Activated naive CD4-positive, alpha-beta T cell treated with anti-CD3 and anti-CD28 coated beads, Interleukin-2, amount 50 U/mL, for 16 hours (primary cell): ENCODE measurements around the gene MTCL1.

Experiments
- DNase-seq: peaks from one replicate; pipeline ENCODE4 v3.0.0-alpha.2; 2020

Gene MTCL1

DNA sequence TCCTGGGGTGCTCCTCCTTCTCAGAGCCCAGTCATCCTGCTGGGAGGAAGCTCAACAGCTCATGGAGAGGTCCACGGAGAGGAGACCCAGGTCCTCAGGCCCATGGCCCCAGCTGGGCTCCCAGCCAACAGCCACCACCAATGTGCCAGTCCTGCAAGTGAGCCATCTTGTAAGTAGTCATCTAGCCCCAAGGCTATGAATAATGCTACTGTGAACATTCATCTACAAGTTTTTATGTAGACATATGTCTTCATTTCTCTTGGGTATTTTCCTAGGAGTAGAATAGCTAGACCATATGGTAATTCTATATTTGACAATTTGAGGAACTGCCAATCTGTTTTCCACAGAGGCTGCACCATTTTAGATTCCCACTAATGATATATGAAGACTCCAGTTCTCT is 166.1 kb downstream of the MTCL1 start:
- DNase-seq, result no peak

DNA sequence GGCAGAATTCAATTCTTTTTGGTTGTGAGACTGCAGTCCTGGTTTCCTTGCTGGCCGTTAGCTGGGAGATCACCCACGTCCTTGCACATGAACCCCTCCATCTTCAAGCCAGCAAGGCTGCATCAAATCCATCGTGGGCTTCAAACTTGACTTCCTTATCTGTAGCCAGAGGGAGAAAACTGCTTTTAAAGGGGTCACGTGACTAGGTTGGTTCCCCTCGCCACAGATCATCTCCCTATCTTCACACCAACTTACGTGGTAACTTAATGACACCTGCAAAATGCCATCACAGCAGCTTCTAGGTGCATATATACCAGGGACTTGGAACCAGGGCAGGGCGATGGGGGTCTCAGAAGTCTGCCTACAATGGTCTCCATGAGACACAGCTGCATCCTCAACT is 169.5 kb downstream of the MTCL1 start:
- no peak for DNase-seq

DNA sequence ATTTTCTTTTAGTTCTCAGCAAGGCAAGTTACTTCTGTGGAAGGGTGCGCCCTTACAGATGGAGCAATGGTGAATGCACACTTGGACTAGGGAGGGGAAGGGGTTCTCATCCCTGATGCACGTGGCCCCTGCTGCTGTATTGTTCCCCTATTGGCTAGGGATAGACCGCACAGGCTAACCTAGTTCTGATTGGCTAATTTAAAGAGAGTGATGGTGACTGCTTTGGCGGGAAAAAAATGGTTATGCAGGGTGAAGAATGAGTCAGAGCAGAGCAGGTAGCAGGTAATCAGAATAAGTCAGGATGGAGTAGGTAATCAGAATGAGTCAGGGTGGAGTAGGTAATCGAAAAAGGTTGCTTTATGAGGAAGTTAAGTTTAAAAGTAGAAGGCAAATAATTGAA is 171.5 kb downstream of the MTCL1 start:
- no peak for DNase-seq

DNA sequence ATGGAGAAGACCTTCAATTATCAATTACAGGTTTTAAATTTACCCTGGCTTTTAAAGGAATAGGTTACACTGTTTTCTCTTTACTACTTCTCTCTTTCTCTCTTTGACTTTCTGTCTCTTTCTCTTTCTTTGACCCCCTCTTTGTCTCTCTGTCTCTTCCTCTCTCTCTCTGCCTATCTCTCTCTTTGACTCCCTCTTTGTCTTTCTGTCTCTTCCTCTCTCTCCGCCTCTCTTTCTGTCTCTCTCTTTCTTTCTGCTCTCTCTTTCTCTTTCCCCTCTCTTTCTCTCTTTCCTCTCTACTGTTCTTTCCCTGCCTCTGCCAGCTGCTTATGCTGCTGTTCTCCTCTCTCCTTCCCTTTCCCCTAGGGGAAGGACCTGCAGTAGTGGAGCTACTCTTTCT is 175.7 kb downstream of the MTCL1 start:
- no peak for DNase-seq
